Lower leg skin (tissue), 4 donors: Measurements from ENCODE around the gene PLP2. TPM values are rescaled to one million over a fixed set of nuclear protein-coding genes. Genes with fewer than 3 reads are reported as not detected.

Experiments
- DNase-seq, 2 donors: peaks; one replicate each; pipeline ENCODE4 v3.0.0-alpha.2; 2019; ENCODE audit warnings: low spot score in 2 of 2
- H3K4me3 ChIP-seq: fragments of 200-600 bp; sonication (generic); 2 replicates; pipeline ENCODE4 v1.5.1; 2017; ENCODE audit warnings: mild to moderate bottlenecking, low read depth; ENCODE audit not compliant: poor library complexity, severe bottlenecking
- POLR2A ChIP-seq, 2 donors: fragments of 450-650 bp; IDR thresholded peaks; one replicate each; pipeline ENCODE4 v1.6.1; 2016 to 2017; ENCODE audit warnings: antibody characterized with exemption in 2 of 2, mild to moderate bottlenecking in 1 of 2, moderate library complexity in 1 of 2
- WGBS, 2 donors: methylation state at CpG; one replicate each; pipeline ENCODE4 v1.1.5; 2018; 5-methylcytosine and 5-hydroxymethylcytosine counted together
- intact Hi-C: fragments of 100-400 bp; cut with DNase I; formaldehyde crosslinking; loops from one replicate; pipeline ENCODE4 v1.15.0; 2023; ENCODE audit warnings: low total_unique reads
- total RNA-seq, 4 donors: library from RNA; depleted of rRNA; stranded (reverse); fragments of >200 nt; gene quantifications; one replicate each; pipeline ENCODE4 v1.1.0, GENCODE V29; 2016
- TF ChIP-seq, protein P1 (sequence below), 3 donors: fragments of 450-650 bp; IDR thresholded peaks; one replicate each; pipeline ENCODE4 v1.5.1; 2016; ENCODE audit warnings: antibody characterized with exemption in 3 of 3, mild to moderate bottlenecking in 3 of 3, moderate library complexity in 2 of 3

Gene PLP2
- total RNA-seq, 4 donors from 2014 or later: 126 to 132 (median 130) TPM

DNA sequence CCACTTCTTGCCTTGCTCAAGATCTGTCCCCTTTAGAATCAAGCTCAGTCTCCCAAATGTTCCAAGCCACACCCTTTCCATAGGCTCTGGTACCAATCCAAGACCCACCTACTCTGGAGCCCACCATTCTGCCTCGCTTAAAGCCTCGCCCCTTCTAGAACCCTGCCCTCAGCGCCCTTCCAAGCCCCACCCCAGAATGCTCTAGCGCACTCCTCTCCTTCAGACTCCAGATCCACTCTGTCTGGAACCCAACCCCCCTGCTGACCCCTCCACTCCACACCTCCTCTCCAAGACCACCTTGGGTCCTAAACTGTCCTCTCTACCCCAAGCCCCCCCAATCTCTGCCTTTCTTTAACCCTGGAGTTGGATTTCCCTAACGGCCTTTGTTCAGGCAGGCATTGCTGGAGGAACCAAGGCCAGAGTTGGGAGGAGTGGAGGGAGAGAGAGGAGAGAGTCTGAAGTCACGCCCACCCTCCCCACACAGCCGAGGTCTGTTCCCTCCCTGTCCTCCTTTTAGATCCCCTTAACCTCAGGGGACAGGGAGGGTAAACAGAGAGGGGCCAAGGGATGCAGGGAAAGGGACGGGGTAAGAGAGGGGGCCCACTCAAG lies 16.9 kb downstream of the PLP2 start:
- TF ChIP-seq POLR2A (IDR thresholded peaks at IDR 0.05): no peak
- TF ChIP-seq, protein P1, sequence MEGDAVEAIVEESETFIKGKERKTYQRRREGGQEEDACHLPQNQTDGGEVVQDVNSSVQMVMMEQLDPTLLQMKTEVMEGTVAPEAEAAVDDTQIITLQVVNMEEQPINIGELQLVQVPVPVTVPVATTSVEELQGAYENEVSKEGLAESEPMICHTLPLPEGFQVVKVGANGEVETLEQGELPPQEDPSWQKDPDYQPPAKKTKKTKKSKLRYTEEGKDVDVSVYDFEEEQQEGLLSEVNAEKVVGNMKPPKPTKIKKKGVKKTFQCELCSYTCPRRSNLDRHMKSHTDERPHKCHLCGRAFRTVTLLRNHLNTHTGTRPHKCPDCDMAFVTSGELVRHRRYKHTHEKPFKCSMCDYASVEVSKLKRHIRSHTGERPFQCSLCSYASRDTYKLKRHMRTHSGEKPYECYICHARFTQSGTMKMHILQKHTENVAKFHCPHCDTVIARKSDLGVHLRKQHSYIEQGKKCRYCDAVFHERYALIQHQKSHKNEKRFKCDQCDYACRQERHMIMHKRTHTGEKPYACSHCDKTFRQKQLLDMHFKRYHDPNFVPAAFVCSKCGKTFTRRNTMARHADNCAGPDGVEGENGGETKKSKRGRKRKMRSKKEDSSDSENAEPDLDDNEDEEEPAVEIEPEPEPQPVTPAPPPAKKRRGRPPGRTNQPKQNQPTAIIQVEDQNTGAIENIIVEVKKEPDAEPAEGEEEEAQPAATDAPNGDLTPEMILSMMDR (IDR thresholded peaks at IDR 0.05): no peak
- no peak for DNase-seq
- no peak overlapping the region for H3K4me3 ChIP-seq
- intact Hi-C loops: no loop called here
- WGBS, 2 donors: 49 to 59% methylated on average over 8 of the region's 8 CpGs

DNA sequence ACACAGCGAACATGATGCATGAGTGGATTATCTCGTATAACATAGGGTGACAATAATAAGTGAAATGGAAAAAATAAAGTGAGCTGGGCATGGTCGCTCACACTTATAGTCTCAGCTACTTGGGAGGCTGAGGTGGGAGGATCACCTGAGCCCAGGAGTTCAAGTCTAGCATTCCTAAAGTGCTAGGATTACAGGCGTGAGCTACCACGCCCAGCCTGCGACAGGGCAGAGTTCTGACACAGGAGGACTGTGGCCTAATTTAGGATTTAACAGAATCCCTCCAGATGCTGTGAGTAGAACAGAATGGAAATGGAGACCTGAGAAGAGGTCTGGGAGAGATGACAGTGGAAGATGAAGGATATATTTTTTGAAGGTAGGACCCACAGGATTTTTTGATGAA lies 17.9 kb downstream of the PLP2 start:
- DNase-seq: no peak
- intact Hi-C loops: no loop called here
- H3K4me3 ChIP-seq: no peak overlapping the region
- 63 to 64% methylated on average over 6 of the region's 6 CpGs for WGBS, 2 donors
- no peak for TF ChIP-seq POLR2A (IDR thresholded peaks at IDR 0.05)

DNA sequence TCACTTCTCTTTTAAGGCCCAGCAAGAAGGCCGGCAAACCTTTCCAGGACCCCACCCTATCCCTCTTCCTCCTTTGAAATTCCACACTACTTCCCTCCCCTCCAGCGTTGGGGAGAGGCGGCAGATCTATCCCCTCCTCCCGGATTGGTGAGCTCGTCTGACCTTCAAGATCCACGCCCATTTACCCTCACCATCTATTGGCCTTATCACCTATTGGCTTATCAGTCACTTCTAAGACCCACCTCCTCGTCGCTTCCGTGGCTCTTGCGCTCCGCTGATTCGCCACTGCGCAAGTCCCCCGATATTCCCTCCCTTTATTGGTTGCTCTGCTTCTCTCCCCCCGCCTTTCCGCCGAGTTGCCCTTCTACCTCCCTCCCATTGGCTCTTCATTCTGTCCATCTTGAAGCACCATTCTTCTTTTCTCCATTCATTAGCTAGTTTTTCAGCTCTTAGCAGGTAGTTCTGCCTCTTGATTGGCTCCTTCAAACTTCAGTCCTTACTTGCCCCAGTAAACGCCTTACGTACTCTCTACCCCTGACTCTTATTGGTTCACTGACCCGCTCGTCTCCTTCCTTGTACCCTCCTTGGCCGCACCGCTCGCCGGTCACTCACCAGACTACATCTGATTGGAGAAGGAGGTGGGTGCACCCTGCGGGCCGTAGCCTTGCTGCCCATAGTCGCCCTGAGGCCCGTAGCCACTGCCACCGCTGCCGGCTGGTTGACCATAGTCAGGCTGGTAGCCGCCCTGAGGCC lies 19.3 kb downstream of the PLP2 start:
- intact Hi-C loops: no loop called here
- 0 to 42% methylated on average over 25 to 32 of the region's 32 CpGs for WGBS, 2 donors
- TF ChIP-seq POLR2A (IDR thresholded peaks at IDR 0.05): no peak
- TF ChIP-seq, protein P1 (IDR thresholded peaks at IDR 0.05): no peak
- H3K4me3 ChIP-seq: peak overlapping the region; percentile 42
- DNase-seq: peak; percentile 93 to 96

DNA sequence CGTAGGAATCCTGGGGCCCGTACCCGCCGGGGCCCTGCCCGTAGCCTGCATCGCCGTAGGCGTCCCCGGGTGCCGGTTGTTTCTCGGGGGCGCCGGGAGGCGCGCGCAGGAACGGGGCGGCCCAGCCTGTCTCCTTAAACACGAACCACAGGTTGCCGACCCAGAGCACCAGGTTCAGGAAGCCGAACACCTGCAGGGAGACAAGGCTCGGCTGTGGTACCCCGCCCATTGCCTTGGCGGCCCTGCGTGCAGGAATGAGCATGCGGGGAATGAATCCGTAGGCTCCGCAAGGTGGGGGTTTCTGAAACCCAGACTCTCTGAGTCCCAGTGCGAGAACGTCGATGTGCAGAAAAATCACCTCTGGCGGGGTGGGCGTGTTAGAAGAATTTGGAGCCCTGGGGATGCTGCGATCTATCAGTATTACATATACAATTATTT lies 19.9 kb downstream of the PLP2 start:
- intact Hi-C loops: no loop called here
- WGBS, 2 donors: 2 to 45% methylated on average over 15 to 34 of the region's 34 CpGs

DNA sequence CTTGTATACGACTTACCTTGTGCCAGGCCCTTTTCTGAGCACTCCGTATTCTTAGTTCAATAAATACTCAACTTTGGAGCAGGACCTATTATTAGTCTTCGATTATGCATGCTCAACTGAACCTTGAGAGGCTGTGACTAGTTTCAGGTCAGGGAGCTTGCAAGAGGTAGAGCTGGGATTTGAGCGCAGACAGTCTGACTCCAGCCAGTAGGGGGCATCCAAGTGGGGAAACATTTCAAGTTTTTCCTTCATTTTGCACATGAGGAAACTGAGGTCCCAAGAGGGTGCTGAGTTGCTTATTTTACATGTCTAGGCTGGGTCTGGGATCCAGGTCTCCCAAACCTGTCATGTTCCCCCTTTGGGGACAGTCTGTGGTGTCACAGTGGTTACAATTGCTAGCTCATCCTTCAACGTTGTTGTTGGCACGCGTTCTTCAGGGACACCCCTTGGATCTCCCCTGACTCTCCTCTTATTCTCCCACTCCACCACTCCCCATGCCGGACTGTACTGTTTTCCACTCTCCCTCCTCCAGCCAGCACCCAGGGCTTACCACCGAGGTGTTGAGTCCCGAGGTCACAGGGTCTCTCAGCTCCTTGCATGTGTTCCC lies 21.1 kb downstream of the PLP2 start:
- no peak for DNase-seq
- intact Hi-C loops: no loop called here
- 62 to 65% methylated on average over 6 to 10 of the region's 10 CpGs for WGBS, 2 donors
- TF ChIP-seq, protein P1 (IDR thresholded peaks at IDR 0.05): no peak
- TF ChIP-seq POLR2A (IDR thresholded peaks at IDR 0.05): no peak
- no peak overlapping the region for H3K4me3 ChIP-seq

More for the DNA sequence above, 19.9 kb downstream of the PLP2 start:
- DNase-seq: no peak
- peak overlapping the region; percentile 42 for H3K4me3 ChIP-seq
- no peak for TF ChIP-seq POLR2A (IDR thresholded peaks at IDR 0.05)
- TF ChIP-seq, protein P1 (IDR thresholded peaks at IDR 0.05): no peak

DNA sequence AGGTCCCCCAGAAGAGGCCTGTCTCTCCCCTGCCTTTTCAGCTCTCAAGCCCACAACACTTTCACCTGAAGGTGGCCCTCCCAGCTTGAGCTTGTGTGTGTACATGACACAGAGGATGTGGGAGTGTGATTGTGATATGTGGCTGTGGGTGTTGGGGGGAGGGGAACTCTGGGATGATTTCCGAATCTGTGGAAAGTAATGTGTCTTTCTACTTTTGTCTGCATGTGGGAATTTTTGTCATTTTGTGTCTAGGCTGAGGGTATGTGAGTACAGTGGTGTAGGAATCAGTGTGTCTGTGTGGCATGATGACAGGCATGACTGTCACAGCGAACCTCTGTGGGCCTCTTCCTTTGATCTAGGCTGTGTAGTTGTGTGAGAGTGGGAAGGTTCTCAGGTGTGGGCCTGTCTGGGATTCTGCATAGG lies 21.9 kb downstream of the PLP2 start:
- 58 to 65% methylated on average over 2 of the region's 2 CpGs for WGBS, 2 donors
- intact Hi-C loops: no loop called here

More for the DNA sequence above, 21.9 kb downstream of the PLP2 start:
- TF ChIP-seq, protein P1 (IDR thresholded peaks at IDR 0.05): no peak
- TF ChIP-seq POLR2A (IDR thresholded peaks at IDR 0.05): no peak
- H3K4me3 ChIP-seq: no peak overlapping the region
- no peak for DNase-seq
